ENCODE measurements around the gene CALD1. TPM values are rescaled to one million over a fixed set of nuclear protein-coding genes. Genes with fewer than 3 reads are reported as not detected.

CALD1 gene
- total and polyA plus RNA-seq, 4 donors = 48.0 to 226 (median 95.2) TPM

GRCh38 chr7:134732728-134733127, 46.7 kb upstream of the CALD1 start:
- TF ChIP-seq ZBTB33 (IDR thresholded peaks at IDR 0.05) = no peak
- no peak for TF ChIP-seq RXRA (IDR thresholded peaks at IDR 0.05)
- TF ChIP-seq HNF4G (IDR thresholded peaks at IDR 0.05) = no peak
- TF ChIP-seq FOXA1 (IDR thresholded peaks at IDR 0.05) = no peak
- TF ChIP-seq RAD21 (IDR thresholded peaks at IDR 0.05) = no peak
- TF ChIP-seq ATF3 (IDR thresholded peaks at IDR 0.05) = no peak
- TF ChIP-seq GABPA (IDR thresholded peaks at IDR 0.05 in 1 of 2, conservative IDR thresholded peaks at IDR 0.05 in 1 of 2) = no peak
- no peak for TF ChIP-seq EGR1 (IDR thresholded peaks at IDR 0.05; ENCODE audit: low read depth in 2 of 2)
- no peak for TF ChIP-seq MAX (IDR thresholded peaks at IDR 0.05)
- no peak for TF ChIP-seq JUND (IDR thresholded peaks at IDR 0.05)
- TF ChIP-seq REST (IDR thresholded peaks at IDR 0.05) = no peak
- no peak for TF ChIP-seq NR2F2 (IDR thresholded peaks at IDR 0.05)
- TF ChIP-seq FOXA2 (IDR thresholded peaks at IDR 0.05) = no peak
- TF ChIP-seq HNF4A (conservative IDR thresholded peaks at IDR 0.05) = no peak
- Histone ChIP-seq H3K27me3 (ENCODE audit: control insufficient read depth in 4 of 4, insufficient read depth in 4 of 4, low read length in 3 of 4) (no peaks in the 10 kb centered on the region), H3K4me1 (ENCODE audit: control insufficient read depth in 4 of 4, insufficient read depth in 4 of 4, low read length in 3 of 4) (no peaks in the 10 kb centered on the region), H3K36me3 (ENCODE audit: control insufficient read depth in 4 of 4, insufficient read depth in 3 of 4, low read depth in 1 of 4, low read length in 3 of 4) (no peaks in the 10 kb centered on the region), H3K27ac (ENCODE audit: low read depth in 1 of 2, low read length in 2 of 2) (no peak overlapping the region), H3K9me3 (ENCODE audit: control insufficient read depth in 4 of 4, low read length in 3 of 4) (no peaks in the 10 kb centered on the region), H3K9ac (ENCODE audit: low read depth in 1 of 2, low read length in 2 of 2) (no peak overlapping the region), H3K4me3 (ENCODE audit: low read depth in 1 of 3, low read length in 3 of 3) (no peak overlapping the region)
- WGBS = 95% methylated on average over 6 of the region's 6 CpGs
- no peak for DNase-seq (ENCODE audit: low spot score)

GRCh38 chr7:134736381-134736780, 43.1 kb upstream of the CALD1 start:
- no peaks in the 10 kb centered on the region for H3K9me3 ChIP-seq (ENCODE audit: control insufficient read depth in 4 of 4, low read length in 3 of 4)
- H3K27me3 ChIP-seq (ENCODE audit: control insufficient read depth in 4 of 4, insufficient read depth in 4 of 4, low read length in 3 of 4) = no peaks in the 10 kb centered on the region
- WGBS = 93% methylated on average over 2 of the region's 2 CpGs
- no peaks in the 10 kb centered on the region for H3K36me3 ChIP-seq (ENCODE audit: control insufficient read depth in 4 of 4, insufficient read depth in 3 of 4, low read depth in 1 of 4, low read length in 3 of 4)
- no peak for TF ChIP-seq GABPA (IDR thresholded peaks at IDR 0.05 in 1 of 2, conservative IDR thresholded peaks at IDR 0.05 in 1 of 2)
- TF ChIP-seq HNF4G (IDR thresholded peaks at IDR 0.05) = no peak
- no peak for TF ChIP-seq HNF4A (conservative IDR thresholded peaks at IDR 0.05)
- no peak for TF ChIP-seq RAD21 (IDR thresholded peaks at IDR 0.05)
- TF ChIP-seq FOXA1 (IDR thresholded peaks at IDR 0.05) = no peak
- TF ChIP-seq FOXA2 (IDR thresholded peaks at IDR 0.05) = no peak
- no peak for TF ChIP-seq EGR1 (IDR thresholded peaks at IDR 0.05; ENCODE audit: low read depth in 2 of 2)
- TF ChIP-seq JUND (IDR thresholded peaks at IDR 0.05) = no peak
- no peak for TF ChIP-seq SP1 (IDR thresholded peaks at IDR 0.05)
- no peak overlapping the region for H3K4me3 ChIP-seq (ENCODE audit: low read depth in 1 of 3, low read length in 3 of 3)
- no peak for DNase-seq (ENCODE audit: low spot score)
- no peak overlapping the region for H3K9ac ChIP-seq (ENCODE audit: low read depth in 1 of 2, low read length in 2 of 2)
- H3K27ac ChIP-seq (ENCODE audit: low read depth in 1 of 2, low read length in 2 of 2) = no peak overlapping the region
- H3K4me1 ChIP-seq (ENCODE audit: control insufficient read depth in 4 of 4, insufficient read depth in 4 of 4, low read length in 3 of 4) = no peaks in the 10 kb centered on the region
